ENCODE data around the gene ZFYVE9.
A peak's percentile ranks its signal among the peaks of the same experiment; 100 is the strongest.
"Not testable (repeated sequence)": the region's sequence is repeated elsewhere in the genome, so short reads cannot be mapped to it uniquely, and the experiment has no call there.

The ZFYVE9 gene

GRCh38 chr1:52364235-52364839, 222.4 kb downstream of the ZFYVE9 start:
- DNase-seq (ENCODE audit: extremely low read depth in 1 of 2, low read depth in 1 of 2) = no peak

- DNase-seq (ENCODE audit: extremely low read depth in 1 of 2, low read depth in 1 of 2) = no peak
These were observed 223.3 kb downstream of the ZFYVE9 start for GRCh38 chr1:52365071-52365745.

GRCh38 chr1:52365746-52366516, 224.0 kb downstream of the ZFYVE9 start, which contains the start of gene CC2D1B:
Gene CC2D1B, minus strand, starts transcription at chr1:52366205. Its CDS starts 1,585 bp downstream, at chr1:52364620.
- peak; percentile 96 to 99 for DNase-seq (ENCODE audit: extremely low read depth in 1 of 2, low read depth in 1 of 2)

GRCh38 chr1:52366517-52366827, 224.6 kb downstream of the ZFYVE9 start:
- no peak for DNase-seq (ENCODE audit: extremely low read depth in 1 of 2, low read depth in 1 of 2)

- DNase-seq (ENCODE audit: extremely low read depth in 1 of 2, low read depth in 1 of 2) = no peak
These were observed 225.4 kb downstream of the ZFYVE9 start for GRCh38 chr1:52367272-52367671.

- peak in 1 of 2 donors; percentile 43 for DNase-seq (ENCODE audit: extremely low read depth in 1 of 2, low read depth in 1 of 2)
These were observed 226.7 kb downstream of the ZFYVE9 start for GRCh38 chr1:52368383-52369172.

GRCh38 chr1:52369851-52370250, 228.0 kb downstream of the ZFYVE9 start:
- DNase-seq (ENCODE audit: extremely low read depth in 1 of 2, low read depth in 1 of 2) = not testable (repeated sequence)

- no peak for DNase-seq (ENCODE audit: extremely low read depth in 1 of 2, low read depth in 1 of 2)
These were observed 243.5 kb downstream of the ZFYVE9 start for GRCh38 chr1:52385376-52385775.

- no peak for DNase-seq (ENCODE audit: extremely low read depth in 1 of 2, low read depth in 1 of 2)
These were observed 244.6 kb downstream of the ZFYVE9 start for GRCh38 chr1:52386458-52386857.

DNA sequence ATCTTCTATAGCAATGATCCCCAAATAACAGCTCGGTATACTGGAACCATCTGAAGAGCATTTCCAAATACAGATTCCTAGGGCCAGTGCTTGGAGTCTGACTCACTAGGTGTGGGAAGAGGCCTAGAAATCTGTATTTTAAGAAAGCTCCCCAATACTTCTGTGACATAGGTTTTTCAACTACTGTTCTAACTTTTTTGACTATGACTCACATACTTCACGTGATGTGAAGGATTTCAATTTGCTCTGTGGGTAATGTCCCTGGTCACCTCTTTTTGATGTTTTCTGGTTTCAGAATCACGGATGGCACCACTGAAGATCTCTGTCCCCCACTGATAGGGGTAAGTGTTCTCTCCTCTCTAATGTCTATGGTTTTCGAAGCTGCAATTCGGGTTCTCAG, 251.3 kb downstream of the ZFYVE9 start:
- DNase-seq (ENCODE audit: extremely low read depth in 1 of 2, low read depth in 1 of 2) = no peak
